HG03135 (cell line): ENCODE results near the gene FCGR3B.
A peak's percentile ranks its signal among the peaks of the same experiment; 100 is the strongest.
"Not testable (repeated sequence)": the region's sequence is repeated elsewhere in the genome, so short reads cannot be mapped to it uniquely, and the experiment has no call there.

Source experiments
- ATAC-seq: cut with Tn5 transposase; IDR thresholded peaks from one replicate; pipeline ENCODE4 v1.9.1; 2021; ENCODE audit warnings: mild to moderate bottlenecking, moderate library complexity; ENCODE audit not compliant: unreplicated experiment

The FCGR3B gene

GRCh38 chr1:161639203-161639602 lies 8.2 kb upstream of the FCGR3B start:
- ATAC-seq = not testable (repeated sequence)

GRCh38 chr1:161638251-161638993 lies 7.4 kb upstream of the FCGR3B start:
- not testable (repeated sequence) for ATAC-seq

GRCh38 chr1:161636976-161637375 lies 6.0 kb upstream of the FCGR3B start:
- ATAC-seq = not testable (repeated sequence)

GRCh38 chr1:161636189-161636782 lies 5.3 kb upstream of the FCGR3B start:
- ATAC-seq = not testable (repeated sequence)

- not testable (repeated sequence) for ATAC-seq
Measured at GRCh38 chr1:161634993-161635392, 4.0 kb upstream of the FCGR3B start.

GRCh38 chr1:161630128-161630742 lies 741 bp downstream of the FCGR3B start:
- not testable (repeated sequence) for ATAC-seq

- not testable (repeated sequence) for ATAC-seq
Measured at GRCh38 chr1:161626445-161627146, 4.4 kb downstream of the FCGR3B start.

- not testable (repeated sequence) for ATAC-seq
Measured at GRCh38 chr1:161624605-161625004, 6.4 kb downstream of the FCGR3B start.

- ATAC-seq = not testable (repeated sequence)
Measured at GRCh38 chr1:161623401-161624051, 7.5 kb downstream of the FCGR3B start.

GRCh38 chr1:161622054-161622453 lies 8.9 kb downstream of the FCGR3B start:
- not testable (repeated sequence) for ATAC-seq

- not testable (repeated sequence) for ATAC-seq
Measured at GRCh38 chr1:161621181-161622000, 9.6 kb downstream of the FCGR3B start.

- not testable (repeated sequence) for ATAC-seq
Measured at GRCh38 chr1:161620399-161620798, 10.6 kb downstream of the FCGR3B start.

- not testable (repeated sequence) for ATAC-seq
Measured at GRCh38 chr1:161618517-161618916, 12.5 kb downstream of the FCGR3B start.

GRCh38 chr1:161616417-161616816 lies 14.6 kb downstream of the FCGR3B start:
- not testable (repeated sequence) for ATAC-seq

GRCh38 chr1:161613142-161613514 lies 17.8 kb downstream of the FCGR3B start:
- not testable (repeated sequence) for ATAC-seq

GRCh38 chr1:161612322-161613141 lies 18.4 kb downstream of the FCGR3B start:
- ATAC-seq = peak; percentile 81

GRCh38 chr1:161611866-161612321 lies 19.1 kb downstream of the FCGR3B start:
- ATAC-seq = not testable (repeated sequence)

- not testable (repeated sequence) for ATAC-seq
Measured at GRCh38 chr1:161610198-161610597, 20.8 kb downstream of the FCGR3B start.
